Measurements from ENCODE around the gene NDUFA11.
"Not testable (repeated sequence)": the region's sequence is repeated elsewhere in the genome, so short reads cannot be mapped to it uniquely, and the experiment has no call there.

NDUFA11 gene

GRCh38 chr19:5864013-5864720 lies 39.4 kb downstream of the NDUFA11 start:
- no peak for DNase-seq (ENCODE audit: insufficient read length)
- TF ChIP-seq POLR2AphosphoS5 (IDR thresholded peaks at IDR 0.05; ENCODE audit: low read depth, low read length): no peak
- no peak for TF ChIP-seq TAF1 (IDR thresholded peaks at IDR 0.05; ENCODE audit: borderline replicate concordance, low read depth, low read length)
- TF ChIP-seq POLR2A (IDR thresholded peaks at IDR 0.05; ENCODE audit: low read depth, low read length): no peak
- FAIRE-seq: no peak

DNA sequence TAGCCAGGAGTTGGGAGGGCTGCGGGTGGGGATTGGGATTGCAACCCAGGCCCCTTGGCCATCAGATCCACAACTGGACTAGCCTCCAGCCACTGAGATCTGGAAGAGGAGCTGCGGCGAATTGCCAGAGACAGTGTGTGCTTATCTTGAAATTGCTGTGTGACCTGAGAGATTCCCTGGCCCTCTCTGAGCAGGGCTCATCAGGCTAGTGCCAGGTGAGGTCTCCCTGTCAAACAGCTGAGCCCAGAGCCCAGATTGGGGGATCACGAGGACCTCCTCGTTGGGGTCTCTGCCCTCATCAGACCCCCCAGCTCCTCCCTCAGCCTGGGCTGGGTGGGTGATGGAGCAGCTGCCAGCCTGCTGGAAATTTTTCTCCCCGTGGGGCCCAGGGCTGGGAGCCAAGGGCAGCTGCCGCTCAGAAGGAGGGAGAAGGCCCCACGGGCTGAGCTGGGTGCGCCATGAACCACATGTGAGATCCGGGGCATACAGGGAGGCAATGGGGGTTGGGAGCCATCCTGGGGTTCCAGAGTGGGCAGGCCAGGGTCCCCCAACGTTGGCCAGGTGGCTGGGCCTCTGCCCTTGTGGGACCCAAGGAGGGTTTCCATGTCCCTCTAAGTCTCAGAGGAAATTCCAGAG lies 40.4 kb downstream of the NDUFA11 start:
- FAIRE-seq (no peak), DNase-seq (ENCODE audit: insufficient read length) (peak; percentile 18)
- no peak for TF ChIP-seq TAF1 (IDR thresholded peaks at IDR 0.05; ENCODE audit: borderline replicate concordance, low read depth, low read length)
- no peak for TF ChIP-seq POLR2A (IDR thresholded peaks at IDR 0.05; ENCODE audit: low read depth, low read length)
- TF ChIP-seq POLR2AphosphoS5 (IDR thresholded peaks at IDR 0.05; ENCODE audit: low read depth, low read length): no peak

- TF ChIP-seq POLR2A (IDR thresholded peaks at IDR 0.05; ENCODE audit: low read depth, low read length) (no peak), POLR2AphosphoS5 (IDR thresholded peaks at IDR 0.05; ENCODE audit: low read depth, low read length) (no peak), TAF1 (IDR thresholded peaks at IDR 0.05; ENCODE audit: borderline replicate concordance, low read depth, low read length) (no peak)
- DNase-seq (ENCODE audit: insufficient read length): no peak
- no peak for FAIRE-seq
Observed at GRCh38 chr19:5857203-5858081, 46.1 kb downstream of the NDUFA11 start.

DNA sequence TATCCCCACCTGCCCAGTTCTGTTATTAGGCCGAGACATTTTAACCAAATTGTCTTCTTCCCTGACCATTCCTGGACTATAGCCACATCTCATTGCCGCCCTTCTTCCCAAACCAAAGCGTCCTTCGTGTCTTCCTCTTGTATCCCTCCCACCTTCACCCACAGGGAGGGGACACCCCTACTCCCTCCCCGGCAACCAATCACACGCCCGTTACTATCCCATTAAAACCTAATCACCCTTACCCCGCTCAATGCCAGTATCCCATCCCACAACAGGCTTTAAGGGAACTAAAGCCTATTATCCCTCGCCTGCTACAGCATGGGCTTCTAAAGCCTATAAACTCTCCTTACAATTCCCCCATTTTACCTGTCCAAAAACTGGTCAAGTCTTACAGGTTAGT lies 48.4 kb downstream of the NDUFA11 start:
- DNase-seq (ENCODE audit: insufficient read length); FAIRE-seq: not testable (repeated sequence)

DNA sequence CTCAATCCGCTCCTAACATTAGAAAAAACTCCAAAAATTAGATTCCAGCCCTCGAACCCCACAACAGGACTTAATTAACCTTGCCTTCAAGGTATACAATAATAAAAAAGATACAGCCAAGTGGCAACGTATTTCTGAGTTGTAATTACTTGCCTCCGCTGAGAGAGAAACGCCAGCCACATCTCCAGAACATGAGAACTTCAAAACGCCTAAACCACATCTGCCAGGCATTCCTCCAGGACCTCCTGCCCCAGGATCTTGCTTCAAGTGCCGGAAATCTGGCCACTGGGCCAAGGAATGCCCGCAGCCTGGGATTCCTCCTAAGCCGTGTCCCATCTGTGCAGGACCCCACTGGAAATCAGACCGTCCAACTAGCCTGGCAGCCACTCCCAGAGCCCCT lies 49.5 kb downstream of the NDUFA11 start:
- not testable (repeated sequence) for DNase-seq (ENCODE audit: insufficient read length); FAIRE-seq

- DNase-seq (ENCODE audit: insufficient read length) (no peak), FAIRE-seq (no peak)
- no peak for TF ChIP-seq POLR2AphosphoS5 (IDR thresholded peaks at IDR 0.05; ENCODE audit: low read depth, low read length)
- TF ChIP-seq TAF1 (IDR thresholded peaks at IDR 0.05; ENCODE audit: borderline replicate concordance, low read depth, low read length): no peak
- no peak for TF ChIP-seq POLR2A (IDR thresholded peaks at IDR 0.05; ENCODE audit: low read depth, low read length)
Observed at GRCh38 chr19:5851302-5851701, 52.3 kb downstream of the NDUFA11 start, which contains the start of gene FUT3. TSS of gene FUT3 (minus strand) at chr19:5851449.

- DNase-seq (ENCODE audit: insufficient read length): peak; percentile 10
- TF ChIP-seq POLR2AphosphoS5 (IDR thresholded peaks at IDR 0.05; ENCODE audit: low read depth, low read length) (no peak), POLR2A (IDR thresholded peaks at IDR 0.05; ENCODE audit: low read depth, low read length) (no peak), TAF1 (IDR thresholded peaks at IDR 0.05; ENCODE audit: borderline replicate concordance, low read depth, low read length) (no peak)
- no peak for FAIRE-seq
Observed at GRCh38 chr19:5850743-5851293, 52.8 kb downstream of the NDUFA11 start.

DNA sequence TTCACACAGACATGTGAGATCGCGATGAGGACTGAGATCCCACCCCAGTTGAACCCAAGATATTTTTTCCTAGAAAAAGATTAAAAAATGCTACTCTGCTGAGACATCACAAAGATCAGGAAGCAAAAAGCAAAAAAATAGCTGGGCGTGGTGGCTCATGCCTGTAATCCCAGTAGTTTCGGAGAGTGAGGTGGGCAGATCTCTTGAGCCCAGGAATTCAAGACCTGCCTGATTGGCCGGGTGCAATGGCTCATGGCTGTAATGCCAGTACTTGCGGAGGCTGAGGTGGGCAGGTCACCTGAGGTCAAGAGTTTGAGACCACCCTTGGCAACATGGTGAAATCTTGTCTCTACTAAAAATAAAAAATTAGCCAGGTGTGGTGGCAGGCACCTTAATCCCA lies 53.4 kb downstream of the NDUFA11 start:
- DNase-seq (ENCODE audit: insufficient read length) (no peak), FAIRE-seq (no peak)
- TF ChIP-seq TAF1 (IDR thresholded peaks at IDR 0.05; ENCODE audit: borderline replicate concordance, low read depth, low read length): no peak
- no peak for TF ChIP-seq POLR2A (IDR thresholded peaks at IDR 0.05; ENCODE audit: low read depth, low read length)
- no peak for TF ChIP-seq POLR2AphosphoS5 (IDR thresholded peaks at IDR 0.05; ENCODE audit: low read depth, low read length)

DNA sequence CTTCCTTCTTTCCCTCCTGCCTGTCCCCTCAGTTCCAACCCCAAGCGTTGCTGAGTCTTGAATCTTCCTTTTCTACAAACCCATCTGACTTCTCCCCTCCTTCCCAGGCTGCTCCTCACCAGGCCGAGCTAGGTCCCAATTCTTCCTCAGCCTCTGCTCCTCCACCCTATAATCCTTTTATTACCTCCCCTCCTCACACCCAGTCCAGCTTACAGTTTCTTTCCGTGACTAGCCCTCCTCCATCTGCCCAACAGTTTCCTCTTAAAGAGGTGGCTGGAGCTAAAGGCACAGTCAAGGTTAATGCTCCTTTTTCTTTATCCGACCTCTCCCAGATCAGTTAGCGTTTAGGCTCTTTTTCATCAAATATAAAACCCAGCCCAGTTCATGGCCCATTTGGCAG lies 55.0 kb downstream of the NDUFA11 start:
- not testable (repeated sequence) for FAIRE-seq; DNase-seq (ENCODE audit: insufficient read length)

GRCh38 chr19:5847846-5848245 lies 55.7 kb downstream of the NDUFA11 start:
- not testable (repeated sequence) for DNase-seq (ENCODE audit: insufficient read length); FAIRE-seq

Measured in GM12892 (cell line).